Stimulated activated CD4-positive, alpha-beta T cell treated with anti-CD3 and anti-CD28 coated beads, Interleukin-2, amount 100 ng/mL, for 24 hours (primary cell): ENCODE results near the gene DNAJB1.
"Not testable (repeated sequence)": the region's sequence is repeated elsewhere in the genome, so short reads cannot be mapped to it uniquely, and the experiment has no call there.

Experiments used
- DNase-seq, 2 donors: peaks; one replicate each; pipeline ENCODE4 v3.0.0-alpha.2; 2020

DNAJB1 gene

DNA sequence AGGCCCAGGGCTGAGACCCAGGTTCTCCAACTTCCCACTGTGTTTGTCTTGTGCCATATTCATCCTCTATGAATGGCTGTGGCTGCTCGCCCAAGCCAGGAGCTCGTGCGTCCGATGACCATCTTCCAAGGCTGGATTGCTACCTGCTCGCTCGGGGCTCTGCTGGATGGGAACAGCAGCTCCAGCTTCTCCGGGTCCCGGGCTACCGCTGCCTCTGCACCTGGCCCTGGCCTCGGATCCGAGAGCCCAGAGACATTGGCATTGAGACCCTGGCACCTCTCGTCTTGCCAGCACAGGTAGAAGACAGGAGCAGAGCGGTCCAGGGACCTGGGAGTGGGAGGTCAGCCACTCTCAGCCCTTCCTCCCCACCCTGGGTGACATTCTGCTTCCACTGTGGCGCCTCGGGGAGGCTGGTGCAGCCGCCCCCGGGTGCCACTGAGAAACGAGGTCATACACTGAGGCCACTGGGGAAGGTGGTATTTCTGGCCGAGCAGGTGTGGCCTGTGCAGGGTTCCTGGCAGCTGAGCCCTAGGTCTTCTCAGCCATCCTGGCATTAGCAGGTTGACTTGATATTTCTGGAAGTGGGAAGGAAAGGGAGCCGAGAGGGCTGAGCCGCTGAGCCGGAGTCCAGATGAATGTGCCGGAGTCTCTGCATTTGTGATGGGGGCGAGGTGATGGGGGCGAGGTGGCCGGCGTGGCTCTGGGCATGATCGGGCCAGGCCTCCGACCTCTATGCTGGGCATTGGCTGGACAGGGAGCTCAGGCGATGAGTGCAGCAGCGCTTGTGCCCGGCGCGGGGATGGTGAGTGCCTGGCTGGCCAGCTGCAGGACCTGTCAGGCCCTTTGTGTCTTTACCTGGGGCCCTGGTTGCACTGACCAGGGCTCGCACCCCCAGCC lies 35.1 kb upstream of the DNAJB1 start:
- DNase-seq, result no peak

DNA sequence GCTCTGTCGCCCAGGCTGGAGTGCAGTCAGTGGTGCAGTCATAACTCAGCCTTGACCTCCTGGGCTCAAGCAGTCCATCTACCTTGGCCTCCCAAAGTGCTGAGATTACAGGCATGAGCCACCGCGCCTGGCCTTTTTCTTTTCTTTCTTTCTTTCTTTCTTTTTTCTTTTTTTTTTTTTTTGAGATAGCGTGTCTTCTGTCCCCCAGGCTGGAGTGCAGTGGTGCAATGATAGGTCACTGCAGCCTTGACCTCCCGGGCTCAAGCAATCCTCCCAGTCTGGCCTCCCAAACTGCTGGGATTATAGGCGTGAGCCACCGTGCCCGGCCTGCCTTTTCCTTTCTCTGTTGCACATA lies 33.8 kb upstream of the DNAJB1 start:
- DNase-seq, result not testable (repeated sequence)

DNA sequence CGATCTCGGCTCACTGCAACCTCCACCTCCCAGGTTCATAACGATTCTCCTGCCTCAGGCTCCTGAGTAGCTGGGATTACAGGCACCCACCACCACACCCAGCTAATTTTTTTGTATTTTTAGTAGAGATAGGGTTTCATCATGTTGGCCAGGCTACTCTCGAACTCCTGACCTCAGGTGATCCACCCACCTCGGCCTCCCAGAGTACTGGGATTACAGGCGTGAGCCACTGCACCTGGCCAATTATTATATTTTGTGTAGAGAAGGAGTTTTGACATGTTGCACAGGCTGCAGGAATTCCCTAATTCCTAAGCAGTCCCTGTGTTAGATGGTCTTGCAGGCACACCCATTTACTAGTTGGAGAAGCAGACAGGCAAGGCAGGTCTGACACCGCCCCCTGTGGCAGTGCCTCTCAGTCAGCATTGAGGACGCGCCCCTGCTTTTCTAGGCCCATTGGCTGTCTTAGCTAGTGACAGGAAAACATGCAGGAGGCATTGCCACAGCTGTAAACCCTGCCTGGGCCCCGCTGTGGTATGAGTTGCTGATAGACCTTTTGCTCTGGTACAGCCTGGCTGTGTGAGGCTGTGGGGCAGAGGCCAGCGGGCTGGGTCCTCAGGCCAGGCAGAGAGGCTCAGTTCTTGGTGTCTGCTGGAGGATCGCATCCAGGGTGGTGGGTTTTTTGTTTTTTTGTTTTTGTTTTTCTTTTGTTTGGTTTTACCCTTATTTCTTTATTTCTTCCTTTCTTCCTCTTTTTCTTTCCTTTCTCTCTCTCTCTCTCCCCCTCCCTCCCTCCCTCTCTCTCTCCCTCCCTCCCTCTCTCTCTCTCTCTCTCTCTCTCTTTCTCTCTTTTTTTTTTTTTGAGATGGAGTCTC lies 33.2 kb upstream of the DNAJB1 start:
- peak; percentile 64 to 71 for DNase-seq

DNA sequence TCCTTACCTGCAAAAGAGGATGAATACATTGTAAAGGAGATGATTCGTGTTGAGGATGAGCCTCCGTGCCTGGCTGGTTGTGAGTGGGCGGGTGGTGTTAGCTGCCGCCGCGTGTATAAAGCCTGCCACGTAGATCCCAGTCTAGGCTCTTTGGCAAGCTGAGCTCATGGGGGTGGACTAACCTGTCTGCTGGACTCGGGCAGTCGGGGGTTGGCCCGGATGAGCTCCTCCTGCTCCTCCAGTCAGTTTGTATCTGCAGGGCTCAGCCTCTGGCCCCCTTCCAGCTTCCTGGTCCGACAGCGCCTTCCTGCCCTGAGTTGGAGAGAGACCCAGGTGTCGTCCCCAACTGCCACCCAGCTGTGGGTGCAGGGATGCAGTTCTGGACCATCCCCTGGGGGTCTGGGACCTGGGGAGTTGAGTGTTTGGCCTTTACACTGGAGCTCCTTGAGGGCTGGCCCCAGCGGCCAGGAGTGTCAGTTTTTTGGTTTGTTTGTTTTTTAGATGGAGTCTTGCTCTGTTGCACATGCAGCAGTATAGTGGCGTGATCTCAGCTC lies 32.1 kb upstream of the DNAJB1 start:
- DNase-seq, result no peak

GRCh38 chr19:14545716-14546082 lies 27.5 kb upstream of the DNAJB1 start:
- no peak for DNase-seq

DNA sequence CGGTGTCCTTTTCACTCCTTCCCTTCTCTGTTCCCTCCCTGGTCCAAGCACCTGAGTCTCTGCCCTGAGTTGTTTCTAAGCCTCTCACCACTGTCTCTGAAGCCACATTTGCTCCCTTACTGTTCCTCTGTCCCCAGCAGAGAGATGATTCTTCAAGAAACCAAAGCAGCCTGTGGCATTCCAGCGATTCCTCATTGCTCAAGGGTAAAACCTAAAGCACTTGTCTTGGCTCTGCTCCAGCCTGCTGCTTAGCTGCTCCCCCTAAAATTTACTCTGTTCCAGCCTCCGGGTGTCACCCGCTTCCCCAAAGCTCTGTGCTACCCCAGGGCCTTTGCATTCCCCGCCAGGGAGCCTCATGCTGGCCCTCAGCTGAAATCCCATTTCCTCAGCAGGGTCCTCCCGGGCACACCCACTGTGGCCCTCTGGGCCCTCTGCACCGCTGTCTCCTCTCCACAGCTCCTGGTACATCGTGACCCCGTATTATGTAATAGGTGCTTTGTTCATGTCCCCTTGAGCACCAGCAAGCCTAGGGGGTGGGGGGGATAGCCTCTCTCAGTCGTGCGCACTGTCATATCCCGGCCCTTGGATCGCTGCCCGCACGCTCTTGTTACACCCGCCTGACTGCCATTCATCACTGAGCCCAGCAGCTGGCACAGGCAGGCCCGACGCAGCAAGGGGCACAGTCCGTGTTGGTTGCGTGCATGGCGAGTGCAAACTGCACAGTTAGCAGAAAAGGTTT lies 26.9 kb upstream of the DNAJB1 start:
- no peak for DNase-seq

- no peak for DNase-seq
These were observed 25.9 kb upstream of the DNAJB1 start for GRCh38 chr19:14544047-14544446.

- DNase-seq, result no peak
These were observed 24.6 kb upstream of the DNAJB1 start for GRCh38 chr19:14542711-14543328.

DNA sequence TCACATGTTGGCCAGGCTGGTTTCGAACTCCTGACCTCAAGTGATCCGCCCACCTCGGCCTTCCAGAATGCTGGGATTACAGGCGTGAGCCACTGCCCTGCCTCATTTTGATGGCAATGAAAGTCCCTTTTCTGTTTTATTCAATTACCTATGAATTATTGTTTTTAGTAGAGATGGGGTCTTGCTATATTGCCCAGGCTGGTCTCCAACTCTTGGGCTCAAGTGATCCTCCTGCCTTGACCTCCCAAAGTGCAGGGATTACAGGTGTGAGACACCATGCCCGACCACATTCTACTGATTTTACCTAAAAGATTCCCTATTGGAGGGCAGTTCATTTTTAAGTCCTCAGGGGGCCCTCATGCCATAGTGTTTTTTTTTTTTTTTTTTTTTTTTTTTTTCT lies 23.8 kb upstream of the DNAJB1 start:
- DNase-seq, result not testable (repeated sequence)

DNA sequence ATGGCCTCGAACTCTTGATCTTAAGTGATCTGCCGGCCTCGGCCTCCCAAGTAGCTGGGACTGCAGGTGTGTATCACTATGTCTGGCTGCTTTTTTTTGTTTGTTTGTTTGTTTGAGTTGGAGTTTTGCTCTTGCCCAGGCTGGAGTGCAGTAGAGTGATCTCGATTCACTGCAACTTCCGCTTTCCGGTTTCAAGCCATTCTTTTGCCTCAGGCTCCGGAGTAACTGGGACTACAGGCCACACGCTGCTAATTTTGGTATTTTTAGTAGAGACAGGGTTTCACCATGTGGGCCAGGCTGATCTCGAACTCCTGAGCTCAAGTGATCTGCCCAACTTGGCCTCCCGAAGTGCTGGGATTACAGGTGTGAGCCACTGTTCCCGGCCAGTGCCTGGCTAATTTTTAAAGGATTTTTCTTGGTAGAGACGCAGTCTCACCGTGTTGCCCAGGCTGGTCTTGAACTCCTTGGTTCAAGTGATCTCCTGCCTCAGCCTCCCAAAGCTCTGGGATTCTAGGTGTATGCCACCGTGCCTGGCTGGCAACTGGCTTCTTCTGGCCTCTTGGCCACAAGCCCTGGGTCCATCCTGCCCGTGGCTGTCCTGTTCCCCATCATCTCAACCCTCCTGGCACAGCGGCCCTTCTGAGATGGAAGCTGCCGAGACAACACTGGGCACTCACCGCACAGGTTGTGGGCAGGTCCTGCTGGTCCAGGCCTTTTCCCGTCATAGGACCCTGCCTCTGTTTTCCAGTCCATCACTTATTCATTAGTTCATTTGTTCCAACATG lies 22.7 kb upstream of the DNAJB1 start:
- DNase-seq, result no peak

- peak; percentile 33 to 59 for DNase-seq
These were observed 18.9 kb upstream of the DNAJB1 start for GRCh38 chr19:14536926-14537692.

DNA sequence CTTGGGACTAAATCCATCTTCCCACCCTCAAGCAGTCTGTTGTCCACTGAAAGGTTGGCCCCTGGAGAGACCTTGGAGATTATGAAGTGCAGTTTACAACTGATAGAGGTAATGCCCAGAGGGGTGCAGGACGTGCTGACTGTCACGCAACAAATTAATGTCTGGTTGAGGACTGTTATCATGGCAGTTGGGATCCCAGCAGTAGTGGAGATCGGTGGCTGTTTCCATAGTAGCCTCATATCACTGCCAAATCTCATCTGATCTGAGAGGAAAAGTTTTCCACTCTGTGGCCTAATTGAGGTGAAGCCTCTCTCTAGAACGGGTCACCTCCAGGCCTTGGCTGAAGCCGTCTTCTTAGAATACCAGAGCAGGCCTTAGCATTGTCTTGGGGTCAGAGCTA lies 15.3 kb upstream of the DNAJB1 start:
- no peak for DNase-seq

GRCh38 chr19:14530506-14530905 lies 12.3 kb upstream of the DNAJB1 start:
- no peak for DNase-seq

DNA sequence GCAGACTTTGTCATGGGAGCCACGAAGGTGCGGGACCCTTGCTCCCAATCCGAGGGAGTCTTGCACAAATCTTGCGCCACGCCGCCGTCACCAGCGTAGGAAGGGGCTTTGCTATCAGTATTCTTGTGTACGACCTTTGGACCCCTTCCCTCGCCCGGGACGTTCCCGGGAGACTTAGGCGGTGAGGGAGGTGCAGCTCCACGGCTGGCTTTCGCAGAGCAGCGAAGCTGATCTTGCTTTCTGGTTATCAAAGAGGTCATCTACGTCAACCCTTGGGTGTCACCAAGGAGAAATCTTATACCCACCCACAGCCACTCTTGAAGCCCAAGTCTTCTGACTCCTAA lies 11.8 kb upstream of the DNAJB1 start:
- DNase-seq, result no peak

GRCh38 chr19:14529254-14530004 lies 11.2 kb upstream of the DNAJB1 start, which contains the start of gene TECR:
TSS of gene TECR (plus strand) at chr19:14529594. CDS start at chr19:14529697, 103 bp downstream.
- peak; percentile 100 for DNase-seq

DNA sequence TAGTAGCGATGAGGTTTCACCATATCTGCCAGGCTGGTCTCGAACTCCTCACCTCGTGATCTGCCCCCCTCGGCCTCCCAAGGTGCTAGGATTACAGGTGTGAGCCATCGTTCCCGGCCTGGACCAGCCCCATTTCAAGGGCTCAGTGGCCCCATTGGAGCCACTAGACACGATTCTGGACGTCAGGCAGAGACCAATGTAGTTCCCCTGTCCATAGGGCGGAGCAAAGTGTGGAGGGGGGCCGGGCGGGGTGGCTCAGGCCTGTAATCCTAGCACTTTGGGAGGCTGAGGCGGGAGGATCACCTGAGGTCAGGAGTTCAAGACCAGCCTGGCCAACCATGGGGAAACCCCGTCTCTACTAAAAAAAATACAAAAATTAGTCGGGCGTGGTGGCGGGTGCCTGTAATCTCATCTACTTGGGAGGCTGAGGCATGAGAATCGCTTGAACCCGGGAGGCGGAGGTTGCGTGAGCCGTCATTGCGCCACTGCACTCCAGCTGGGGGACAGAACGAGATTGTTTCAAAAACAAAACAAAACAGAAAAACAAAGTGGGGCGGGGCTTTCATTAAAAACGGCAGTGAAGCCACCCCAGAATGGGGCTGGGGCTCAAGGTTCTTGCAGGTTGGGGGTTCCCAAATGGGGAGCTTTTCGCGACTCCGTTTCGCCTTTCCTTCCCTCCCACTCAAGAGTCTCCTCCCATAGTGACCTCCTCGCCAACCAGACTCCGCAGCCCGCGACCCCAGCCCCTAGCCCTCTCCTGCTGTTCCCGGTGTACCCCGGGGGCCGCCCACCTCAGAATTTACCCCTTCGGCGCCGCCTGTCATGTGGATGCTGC lies 10.4 kb upstream of the DNAJB1 start:
- DNase-seq, result no peak

DNA sequence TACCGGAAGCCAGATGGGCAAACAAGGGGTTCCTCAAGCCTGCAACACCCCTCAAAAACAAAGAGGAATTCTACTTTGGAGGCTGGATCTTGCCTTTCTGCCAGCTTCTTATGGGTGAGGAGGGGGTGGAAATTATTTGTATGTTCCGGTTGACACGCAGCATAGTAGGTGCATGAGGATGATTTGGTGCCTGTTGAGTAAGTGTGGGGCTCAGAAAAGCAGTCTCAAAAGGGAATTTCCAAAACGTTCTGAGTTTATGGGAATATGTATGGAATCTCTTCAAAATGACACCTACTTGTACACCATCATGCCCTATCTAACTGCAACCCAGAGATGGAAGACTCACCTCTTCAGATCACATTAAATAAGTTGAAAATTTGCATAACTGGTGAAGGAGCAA lies 8.2 kb upstream of the DNAJB1 start:
- no peak for DNase-seq

GRCh38 chr19:14525729-14526128 lies 7.5 kb upstream of the DNAJB1 start:
- DNase-seq, result no peak

DNA sequence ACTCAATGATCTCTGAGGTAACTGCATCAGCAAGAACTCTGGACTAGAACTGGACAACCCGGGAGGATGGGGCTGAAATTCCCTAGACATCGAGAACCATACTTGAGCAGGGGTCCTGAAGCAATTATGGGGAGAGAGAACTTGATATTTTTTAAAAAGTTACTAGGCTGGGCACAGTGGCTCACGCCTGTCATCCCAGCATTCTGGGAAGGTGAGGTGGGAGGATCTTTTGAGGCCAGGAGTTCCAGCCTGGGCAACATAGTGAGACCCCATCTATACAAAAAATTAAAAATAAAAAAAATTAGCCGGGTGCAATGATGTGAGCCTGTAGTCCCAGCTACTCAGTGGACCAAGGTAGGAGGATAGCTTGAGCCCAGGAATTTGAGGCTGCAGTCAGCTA lies 2.3 kb upstream of the DNAJB1 start:
- DNase-seq, result no peak
